Karpas-422 (cell line): Measurements from ENCODE around the gene TM4SF4. TPM values are rescaled to one million over a fixed set of nuclear protein-coding genes. Genes with fewer than 3 reads are reported as not detected.

Experiments used
- DNase-seq: peaks from one replicate; pipeline ENCODE4 v3.0.0-alpha.2; 2015
- H2AFZ ChIP-seq: fragments of 200-600 bp; sonication (generic); 2 replicates; pipeline ENCODE4 v1.6.1; 2014; ENCODE audit warnings: antibody characterized with exemption, low read length, mixed read lengths
- H3K27ac ChIP-seq: fragments of 200-600 bp; sonication (generic); 2 replicates; pipeline ENCODE4 v1.5.1; 2014; ENCODE audit warnings: mild to moderate bottlenecking, low read length, moderate library complexity
- H3K27me3 ChIP-seq: fragments of 200-600 bp; sonication (generic); 2 replicates; pipeline ENCODE4 v1.6.1; 2014; ENCODE audit warnings: low read length, mixed read lengths
- H3K36me3 ChIP-seq: fragments of 200-600 bp; sonication (generic); 2 replicates; pipeline ENCODE4 v1.6.1; 2014; ENCODE audit warnings: low read length, mixed read lengths; ENCODE audit not compliant: insufficient read depth
- H3K4me1 ChIP-seq: fragments of 200-600 bp; sonication (generic); 2 replicates; pipeline ENCODE4 v1.6.1; 2014; ENCODE audit warnings: mild to moderate bottlenecking, low read length, mixed read lengths
- H3K4me2 ChIP-seq: fragments of 200-600 bp; sonication (generic); 2 replicates; pipeline ENCODE4 v1.6.1; 2014; ENCODE audit warnings: low read length, low read depth, mild to moderate bottlenecking; ENCODE audit not compliant: poor library complexity, severe bottlenecking
- H3K4me3 ChIP-seq: fragments of 200-600 bp; sonication (generic); 2 replicates; pipeline ENCODE4 v1.5.1; 2014; ENCODE audit warnings: mild to moderate bottlenecking, antibody characterized with exemption, low read length, mixed read lengths
- H3K79me2 ChIP-seq: fragments of 200-600 bp; sonication (generic); 2 replicates; pipeline ENCODE4 v1.6.1; 2014; ENCODE audit warnings: mild to moderate bottlenecking, low read length, mixed read lengths
- H3K9ac ChIP-seq: fragments of 200-600 bp; sonication (generic); 2 replicates; pipeline ENCODE4 v1.6.0; 2014; ENCODE audit warnings: low read length
- H3K9me2 ChIP-seq: fragments of 200-600 bp; sonication (generic), shearing (Covaris generic); replicated peaks from 2 replicates; pipeline ENCODE4 v1.6.0; 2014; ENCODE audit warnings: mild to moderate bottlenecking, low read length, moderate library complexity; ENCODE audit not compliant: insufficient read depth
- H3K9me3 ChIP-seq: fragments of 300-700, 200-600 bp; sonication (generic); 2 replicates; pipeline ENCODE4 v1.6.1; 2014; ENCODE audit warnings: low read length, mixed read lengths
- H4K20me1 ChIP-seq: fragments of 200-600 bp; sonication (generic); 2 replicates; pipeline ENCODE4 v1.6.1; 2014; ENCODE audit warnings: mild to moderate bottlenecking, antibody characterized with exemption, low read length, low read depth; ENCODE audit not compliant: insufficient read depth
- total RNA-seq: library from RNA; depleted of rRNA; stranded (reverse); fragments of >200 nt; shearing (Covaris generic); gene quantifications from 2 replicates; pipeline ENCODE4 v1.2.3, GENCODE V29; 2014; ENCODE audit warnings: low replicate concordance

Gene TM4SF4
- total RNA-seq, 1 experiment from 2014 or later, result not detected

GRCh38 chr3:149449182-149449581 is 25.3 kb upstream of the TM4SF4 start:
- no peaks in the 10 kb centered on the region for H4K20me1 ChIP-seq
- H3K79me2 ChIP-seq, result no peaks in the 10 kb centered on the region
- H3K4me2 ChIP-seq, result no peak overlapping the region
- H3K9ac ChIP-seq, result no peak overlapping the region
- no peaks in the 10 kb centered on the region for H3K9me2 ChIP-seq
- H3K36me3 ChIP-seq, result no peaks in the 10 kb centered on the region
- H3K27ac ChIP-seq, result no peak overlapping the region
- H3K4me3 ChIP-seq, result no peak overlapping the region
- H3K9me3 ChIP-seq, result peaks cover 3% of the 10 kb centered on the region; the same call in 1 of the 2 replicates
- H3K4me1 ChIP-seq, result no peaks in the 10 kb centered on the region
- no peaks in the 10 kb centered on the region for H3K27me3 ChIP-seq
- H2AFZ ChIP-seq, result no peak overlapping the region
- no peak for DNase-seq

- Histone ChIP-seq H3K36me3 (no peaks in the 10 kb centered on the region), H3K4me3 (no peak overlapping the region), H3K4me2 (no peak overlapping the region), H2AFZ (no peak overlapping the region), H3K9me3 (peaks cover 3% of the 10 kb centered on the region; the same call in 1 of the 2 replicates), H3K9me2 (no peaks in the 10 kb centered on the region), H3K79me2 (no peaks in the 10 kb centered on the region), H3K9ac (no peak overlapping the region), H3K27me3 (no peaks in the 10 kb centered on the region), H3K4me1 (no peaks in the 10 kb centered on the region), H4K20me1 (no peaks in the 10 kb centered on the region), H3K27ac (no peak overlapping the region)
- DNase-seq, result no peak
These were observed 24.7 kb upstream of the TM4SF4 start for GRCh38 chr3:149449799-149450198.

- Histone ChIP-seq H3K36me3 (no peaks in the 10 kb centered on the region), H3K9me2 (no peaks in the 10 kb centered on the region), H2AFZ (no peak overlapping the region), H3K9me3 (peaks cover 3% of the 10 kb centered on the region; the same call in 1 of the 2 replicates), H3K79me2 (no peaks in the 10 kb centered on the region), H3K4me3 (no peak overlapping the region), H3K9ac (no peak overlapping the region), H3K4me2 (no peak overlapping the region), H3K4me1 (no peaks in the 10 kb centered on the region), H3K27me3 (no peaks in the 10 kb centered on the region), H3K27ac (no peak overlapping the region), H4K20me1 (no peaks in the 10 kb centered on the region)
- no peak for DNase-seq
These were observed 24.2 kb upstream of the TM4SF4 start for GRCh38 chr3:149450281-149450680.

- no peak overlapping the region for H3K9ac ChIP-seq
- H3K9me2 ChIP-seq, result no peaks in the 10 kb centered on the region
- H3K27ac ChIP-seq, result no peak overlapping the region
- H3K79me2 ChIP-seq, result no peaks in the 10 kb centered on the region
- DNase-seq, result no peak
- no peak overlapping the region for H2AFZ ChIP-seq
- H3K9me3 ChIP-seq, result peaks cover 3% of the 10 kb centered on the region; the same call in 1 of the 2 replicates
- H4K20me1 ChIP-seq, result no peaks in the 10 kb centered on the region
- H3K4me1 ChIP-seq, result no peaks in the 10 kb centered on the region
- no peaks in the 10 kb centered on the region for H3K27me3 ChIP-seq
- H3K36me3 ChIP-seq, result no peaks in the 10 kb centered on the region
- H3K4me3 ChIP-seq, result no peak overlapping the region
- H3K4me2 ChIP-seq, result no peak overlapping the region
These were observed 22.5 kb upstream of the TM4SF4 start for GRCh38 chr3:149452036-149452435.

- Histone ChIP-seq H3K9me3 (peaks cover 3% of the 10 kb centered on the region; the same call in 1 of the 2 replicates), H3K4me2 (no peak overlapping the region), H3K4me3 (no peak overlapping the region), H3K27ac (no peak overlapping the region), H2AFZ (no peak overlapping the region), H4K20me1 (no peaks in the 10 kb centered on the region), H3K27me3 (no peaks in the 10 kb centered on the region), H3K79me2 (no peaks in the 10 kb centered on the region), H3K4me1 (no peaks in the 10 kb centered on the region), H3K9ac (no peak overlapping the region), H3K9me2 (no peaks in the 10 kb centered on the region), H3K36me3 (no peaks in the 10 kb centered on the region)
- no peak for DNase-seq
These were observed 21.2 kb upstream of the TM4SF4 start for GRCh38 chr3:149453140-149453805.

- no peak overlapping the region for H3K4me2 ChIP-seq
- H3K9me2 ChIP-seq, result no peaks in the 10 kb centered on the region
- no peak overlapping the region for H2AFZ ChIP-seq
- no peak overlapping the region for H3K9ac ChIP-seq
- H3K79me2 ChIP-seq, result no peaks in the 10 kb centered on the region
- H3K4me1 ChIP-seq, result no peaks in the 10 kb centered on the region
- H3K9me3 ChIP-seq, result peaks cover 3% of the 10 kb centered on the region; the same call in 1 of the 2 replicates
- no peaks in the 10 kb centered on the region for H4K20me1 ChIP-seq
- H3K27ac ChIP-seq, result no peak overlapping the region
- no peak for DNase-seq
- no peaks in the 10 kb centered on the region for H3K27me3 ChIP-seq
- no peaks in the 10 kb centered on the region for H3K36me3 ChIP-seq
- no peak overlapping the region for H3K4me3 ChIP-seq
These were observed 19.8 kb upstream of the TM4SF4 start for GRCh38 chr3:149454746-149455145.

- Histone ChIP-seq H3K4me1 (no peaks in the 10 kb centered on the region), H3K27ac (no peak overlapping the region), H3K9ac (no peak overlapping the region), H3K4me2 (no peak overlapping the region), H3K36me3 (no peaks in the 10 kb centered on the region), H4K20me1 (no peaks in the 10 kb centered on the region), H3K4me3 (no peak overlapping the region), H3K27me3 (no peaks in the 10 kb centered on the region), H3K9me3 (peaks cover 3% of the 10 kb centered on the region; the same call in 1 of the 2 replicates), H3K79me2 (no peaks in the 10 kb centered on the region), H2AFZ (no peak overlapping the region), H3K9me2 (no peaks in the 10 kb centered on the region)
- DNase-seq, result no peak
These were observed 19.1 kb upstream of the TM4SF4 start for GRCh38 chr3:149455366-149455765.

GRCh38 chr3:149455989-149456388 is 18.5 kb upstream of the TM4SF4 start:
- Histone ChIP-seq H3K4me1 (no peaks in the 10 kb centered on the region), H3K4me2 (no peak overlapping the region), H3K9me3 (peaks cover 3% of the 10 kb centered on the region; the same call in 1 of the 2 replicates), H3K36me3 (no peaks in the 10 kb centered on the region), H3K9me2 (no peaks in the 10 kb centered on the region), H3K79me2 (no peaks in the 10 kb centered on the region), H3K9ac (no peak overlapping the region), H3K4me3 (no peak overlapping the region), H3K27me3 (no peaks in the 10 kb centered on the region), H4K20me1 (no peaks in the 10 kb centered on the region), H2AFZ (no peak overlapping the region), H3K27ac (no peak overlapping the region)
- DNase-seq, result no peak
